Ishikawa (cell line): ENCODE results near the gene NDUFV2.

ENCODE experiments used
- CEBPB ChIP-seq: IDR thresholded peaks from 2 replicates; pipeline ENCODE4 v1.6.1; 2012
- CREB1 ChIP-seq: IDR thresholded peaks from 2 replicates; pipeline ENCODE4 v1.6.1; 2012; ENCODE audit warnings: low read depth
- EGR1 ChIP-seq: IDR thresholded peaks from 2 replicates; pipeline ENCODE4 v1.6.1; 2012
- EP300 ChIP-seq: IDR thresholded peaks from 2 replicates; pipeline ENCODE4 v1.6.1; 2012; ENCODE audit warnings: borderline replicate concordance
- MAX ChIP-seq: IDR thresholded peaks from 2 replicates; pipeline ENCODE4 v1.6.1; 2012
- RAD21 ChIP-seq: IDR thresholded peaks from 2 replicates; pipeline ENCODE4 v1.6.1; 2012; ENCODE audit warnings: low read depth
- REST ChIP-seq: IDR thresholded peaks from 2 replicates; pipeline ENCODE4 v1.6.1; 2012; ENCODE audit warnings: low read depth, mild to moderate bottlenecking
- TAF1 ChIP-seq: IDR thresholded peaks from 2 replicates; pipeline ENCODE4 v1.6.1; 2012; ENCODE audit warnings: low read depth, mild to moderate bottlenecking
- TEAD4 ChIP-seq: IDR thresholded peaks from 2 replicates; pipeline ENCODE4 v1.6.1; 2012
- YY1 ChIP-seq: IDR thresholded peaks from 2 replicates; pipeline ENCODE4 v1.6.1; 2012; ENCODE audit warnings: low read depth
- ZBTB7A ChIP-seq: IDR thresholded peaks from 2 replicates; pipeline ENCODE4 v1.6.1; 2012; ENCODE audit warnings: low read depth

DNA sequence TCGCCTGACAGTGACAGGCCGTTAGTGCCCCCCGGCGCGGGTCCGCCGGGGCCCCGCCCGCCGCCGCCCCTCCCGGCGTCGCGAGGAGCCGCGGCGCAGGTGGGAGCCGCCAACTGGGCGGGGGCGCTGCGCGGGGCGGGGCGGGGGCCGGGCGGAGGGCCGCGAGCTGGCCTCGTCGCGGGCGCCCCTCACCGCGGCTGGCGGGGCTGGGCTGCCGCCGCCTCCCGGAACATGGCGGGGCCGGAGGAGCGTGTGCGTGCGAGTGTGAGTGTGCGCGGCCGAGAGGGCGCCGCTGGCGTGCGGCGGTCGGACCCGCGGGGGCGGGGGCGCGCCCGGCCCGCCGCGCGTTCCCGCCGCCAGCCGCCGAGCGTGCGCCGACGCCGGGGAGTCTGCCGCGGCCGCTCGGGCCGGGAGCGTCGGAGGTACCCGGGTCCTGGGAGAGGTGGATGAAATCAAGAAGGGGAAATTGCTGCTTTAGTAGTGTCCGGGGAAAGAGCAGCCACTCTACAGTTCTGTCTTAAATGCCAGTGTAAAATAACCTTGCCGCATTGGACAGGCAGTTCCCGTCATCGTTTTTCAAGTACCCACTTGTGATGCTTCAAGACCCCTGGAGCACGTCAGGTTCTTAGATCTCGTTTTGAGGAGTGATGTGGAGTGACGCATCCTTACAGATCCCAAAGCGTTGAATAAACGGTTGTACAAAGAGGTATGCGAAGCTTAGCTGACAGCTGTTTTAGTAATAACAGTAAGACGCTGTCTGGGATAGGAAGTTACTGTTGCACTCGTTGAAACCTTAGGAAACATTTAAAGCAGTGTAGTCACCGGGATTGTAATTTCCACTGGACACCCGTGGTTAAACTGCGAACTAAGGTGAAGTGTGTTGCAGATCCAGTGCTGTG, 34.9 kb downstream of the NDUFV2 start:
- no peak for TF ChIP-seq MAX
- TF ChIP-seq RAD21, result no peak
- TF ChIP-seq YY1, result peak; percentile 74; the same call in 1 of the 2 replicates
- no peak for TF ChIP-seq CREB1
- no peak for TF ChIP-seq EP300
- no peak for TF ChIP-seq TEAD4
- no peak for TF ChIP-seq REST
- TF ChIP-seq CEBPB, result no peak
- TF ChIP-seq ZBTB7A, result no peak
- TF ChIP-seq EGR1, result no peak; the same call in 1 of the 2 replicates
- no peak for TF ChIP-seq TAF1
